H1 (cell line): ENCODE data around the gene MT1H.

Experiments used
- ATF3 ChIP-seq: IDR thresholded peaks from 2 replicates; pipeline ENCODE4 v1.6.1; 2011; ENCODE audit warnings: low read depth, mild to moderate bottlenecking, low read length; ENCODE audit not compliant: insufficient read depth
- EGR1 ChIP-seq: IDR thresholded peaks from 2 replicates; pipeline ENCODE4 v1.6.1; 2011; ENCODE audit warnings: low read depth, low read length, borderline replicate concordance
- EZH2 ChIP-seq: fragments of 200-600 bp; sonication (generic); IDR thresholded peaks from 2 replicates; pipeline ENCODE4 v1.7.1; 2012; ENCODE audit warnings: low read depth, mild to moderate bottlenecking, moderate library complexity, low read length, inconsistent platforms; ENCODE audit not compliant: severe bottlenecking
- POLR2A ChIP-seq, 2 experiments: IDR thresholded peaks; 1 replicate in 1 of 2; 2 replicates in 1 of 2; pipeline ENCODE4 v1.6.1; 2011; ENCODE audit warnings: low read depth in 2 of 2, low read length in 2 of 2, mild to moderate bottlenecking in 2 of 2; ENCODE audit errors: control extremely low read depth in 1 of 2
- POLR2AphosphoS5 ChIP-seq: IDR thresholded peaks from 2 replicates; pipeline ENCODE4 v1.6.1; 2011; ENCODE audit warnings: low read depth, low read length
- SIRT6 ChIP-seq: IDR thresholded peaks from one replicate; pipeline ENCODE4 v1.7.1; 2012; ENCODE audit warnings: low read length, inconsistent platforms
- USF2 ChIP-seq: IDR thresholded peaks from 2 replicates; pipeline ENCODE4 v1.6.1; 2011; ENCODE audit warnings: low read length, improper control_type of control experiment
- TF ChIP-seq, protein P1 (sequence below), 3 experiments: IDR thresholded peaks; 1 replicate in 2 of 3; 2 replicates in 1 of 3; pipeline versions ENCODE4 v1.5.1 to v1.6.1; 2011; ENCODE audit warnings: low read length in 3 of 3, mild to moderate bottlenecking in 3 of 3, inconsistent platforms in 2 of 3, low read depth in 1 of 3, moderate library complexity in 1 of 3; ENCODE audit not compliant: insufficient read depth in 1 of 3; ENCODE audit errors: control extremely low read depth in 1 of 3

DNA sequence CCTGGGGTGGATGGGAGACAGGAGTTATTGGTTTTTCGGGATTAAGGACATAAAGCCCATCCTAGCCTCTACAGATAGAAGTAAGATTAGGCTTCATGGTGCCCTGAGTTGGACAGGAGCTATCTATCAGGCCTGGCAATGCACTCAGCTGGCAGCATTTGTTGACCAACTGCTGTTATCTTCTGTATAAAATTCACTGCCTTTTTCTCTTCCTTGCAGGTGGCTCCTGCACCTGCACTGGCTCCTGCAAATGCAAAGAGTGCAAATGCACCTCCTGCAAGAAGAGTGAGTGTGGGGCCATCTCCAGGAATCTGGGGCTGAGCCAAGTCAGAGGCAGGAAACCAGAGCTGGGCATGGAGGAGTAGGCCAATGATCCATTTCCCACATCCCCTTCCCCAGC is 30.6 kb upstream of the MT1H start:
- TF ChIP-seq EGR1 (no peak), SIRT6 (no peak), ATF3 (no peak), EZH2 (no peak), USF2 (no peak), POLR2A (IDR thresholded peaks at IDR 0.05; ENCODE audit: control extremely low read depth in 1 of 2, low read depth in 2 of 2, low read length in 2 of 2) (no peak), POLR2AphosphoS5 (no peak)
- TF ChIP-seq, protein P1, sequence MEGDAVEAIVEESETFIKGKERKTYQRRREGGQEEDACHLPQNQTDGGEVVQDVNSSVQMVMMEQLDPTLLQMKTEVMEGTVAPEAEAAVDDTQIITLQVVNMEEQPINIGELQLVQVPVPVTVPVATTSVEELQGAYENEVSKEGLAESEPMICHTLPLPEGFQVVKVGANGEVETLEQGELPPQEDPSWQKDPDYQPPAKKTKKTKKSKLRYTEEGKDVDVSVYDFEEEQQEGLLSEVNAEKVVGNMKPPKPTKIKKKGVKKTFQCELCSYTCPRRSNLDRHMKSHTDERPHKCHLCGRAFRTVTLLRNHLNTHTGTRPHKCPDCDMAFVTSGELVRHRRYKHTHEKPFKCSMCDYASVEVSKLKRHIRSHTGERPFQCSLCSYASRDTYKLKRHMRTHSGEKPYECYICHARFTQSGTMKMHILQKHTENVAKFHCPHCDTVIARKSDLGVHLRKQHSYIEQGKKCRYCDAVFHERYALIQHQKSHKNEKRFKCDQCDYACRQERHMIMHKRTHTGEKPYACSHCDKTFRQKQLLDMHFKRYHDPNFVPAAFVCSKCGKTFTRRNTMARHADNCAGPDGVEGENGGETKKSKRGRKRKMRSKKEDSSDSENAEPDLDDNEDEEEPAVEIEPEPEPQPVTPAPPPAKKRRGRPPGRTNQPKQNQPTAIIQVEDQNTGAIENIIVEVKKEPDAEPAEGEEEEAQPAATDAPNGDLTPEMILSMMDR (IDR thresholded peaks at IDR 0.05; ENCODE audit: control extremely low read depth in 1 of 3, insufficient read depth in 1 of 3, low read depth in 1 of 3, low read length in 3 of 3), result no peak
